Coronary artery (tissue), 2 donors: ENCODE results near the gene CREB5.
"Not testable (repeated sequence)": the region's sequence is repeated elsewhere in the genome, so short reads cannot be mapped to it uniquely, and the experiment has no call there.

Experiments
- DNase-seq: peaks from one replicate; pipeline ENCODE4 v3.0.0-alpha.2; 2017; ENCODE audit warnings: low spot score
- H3K27ac ChIP-seq, 2 donors: fragments of 200-600 bp; sonication (generic); one replicate each; pipeline ENCODE4 v1.5.1; 2016 to 2019
- H3K4me3 ChIP-seq: fragments of 200-600 bp; sonication (generic); 2 replicates; pipeline ENCODE4 v1.5.1; 2016; ENCODE audit warnings: mild to moderate bottlenecking, moderate library complexity
- CTCF ChIP-seq: fragments of 200-600 bp; sonication (generic); IDR thresholded peaks from one replicate; pipeline ENCODE4 v1.5.1; 2019; ENCODE audit warnings: antibody characterized with exemption

Gene CREB5

DNA sequence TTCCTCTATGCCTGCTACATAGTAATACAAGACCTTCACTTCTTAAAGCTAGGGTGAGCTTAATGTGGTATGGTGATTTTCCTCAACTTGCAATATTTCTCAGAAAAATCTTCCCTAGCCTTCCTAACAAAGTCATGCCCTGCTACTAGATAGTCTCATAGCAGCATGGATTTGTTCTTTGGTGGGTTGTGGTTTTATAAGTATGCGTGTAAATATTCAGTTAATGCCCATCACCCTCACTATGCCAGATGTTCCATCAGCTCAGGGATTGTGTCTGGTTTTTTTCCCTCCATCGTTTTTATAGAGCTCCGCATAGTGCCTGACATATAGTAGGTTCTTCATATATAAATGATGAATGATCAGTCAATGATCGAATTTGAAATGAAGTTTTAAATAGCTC is 182.8 kb downstream of the CREB5 start:
- no peak for DNase-seq
- Histone ChIP-seq H3K4me3 (no peak overlapping the region), H3K27ac (no peak overlapping the region)
- TF ChIP-seq CTCF, result no peak

DNA sequence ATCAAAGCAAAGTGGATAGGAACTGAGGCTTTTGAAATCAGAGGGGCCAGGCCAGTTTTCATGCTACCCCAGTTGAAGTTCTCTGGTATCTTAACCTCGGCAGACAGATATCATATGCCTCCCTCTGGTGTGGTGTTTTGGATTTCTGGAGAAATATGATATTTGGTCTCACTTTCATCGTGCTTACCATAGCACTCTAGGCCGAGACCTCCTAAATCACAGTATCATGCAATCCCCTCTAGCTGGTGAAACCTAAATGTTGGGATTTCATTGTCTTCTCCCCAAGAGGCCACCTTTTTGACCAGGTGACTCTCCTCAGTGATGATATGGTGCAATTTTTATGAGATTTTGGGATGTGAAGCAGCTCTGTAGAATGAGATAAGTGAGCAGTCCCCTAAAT is 183.5 kb downstream of the CREB5 start:
- Histone ChIP-seq H3K4me3 (no peak overlapping the region), H3K27ac (no peak overlapping the region)
- TF ChIP-seq CTCF, result no peak
- DNase-seq, result no peak

DNA sequence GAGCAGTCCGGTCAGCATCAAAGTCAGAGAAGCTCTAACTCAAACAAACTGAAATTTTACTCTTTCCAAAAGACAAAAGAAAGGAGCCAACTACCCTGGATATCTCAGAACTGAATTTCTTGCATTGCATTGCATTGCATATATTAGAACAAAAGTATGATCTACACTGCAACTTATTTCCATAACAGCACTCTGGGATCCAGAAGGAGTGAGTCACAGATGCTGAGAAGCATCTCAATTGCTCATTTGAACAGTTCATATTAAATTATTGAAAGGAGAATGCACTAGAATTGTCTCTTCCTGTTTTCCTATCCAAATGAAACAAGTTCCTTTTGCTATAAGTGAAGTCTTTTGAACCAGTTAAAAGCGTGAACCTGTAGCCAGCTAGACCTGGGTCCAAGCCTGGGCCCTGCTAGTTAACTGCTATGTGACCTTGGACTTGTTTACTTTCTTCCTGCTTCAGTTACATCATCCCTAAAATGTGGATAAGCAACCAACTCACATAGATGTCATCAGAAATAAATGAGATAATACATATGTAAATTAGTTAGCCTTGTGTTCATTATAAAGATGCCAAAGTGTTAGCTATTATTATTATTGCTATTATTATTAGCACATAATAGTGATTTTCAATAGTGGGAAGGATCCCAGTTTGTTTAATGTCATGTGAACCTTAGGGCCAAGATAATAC is 184.1 kb downstream of the CREB5 start:
- H3K4me3 ChIP-seq, result no peak overlapping the region
- TF ChIP-seq CTCF, result no peak
- DNase-seq, result no peak
- H3K27ac ChIP-seq, result no peak overlapping the region

GRCh38 chr7:28597284-28597683 is 185.0 kb downstream of the CREB5 start:
- no peak for TF ChIP-seq CTCF
- H3K27ac ChIP-seq, result no peak overlapping the region
- H3K4me3 ChIP-seq, result no peak overlapping the region
- no peak for DNase-seq

GRCh38 chr7:28598037-28598436 is 185.7 kb downstream of the CREB5 start:
- not testable (repeated sequence) for H3K4me3 ChIP-seq, DNase-seq, H3K27ac ChIP-seq

DNA sequence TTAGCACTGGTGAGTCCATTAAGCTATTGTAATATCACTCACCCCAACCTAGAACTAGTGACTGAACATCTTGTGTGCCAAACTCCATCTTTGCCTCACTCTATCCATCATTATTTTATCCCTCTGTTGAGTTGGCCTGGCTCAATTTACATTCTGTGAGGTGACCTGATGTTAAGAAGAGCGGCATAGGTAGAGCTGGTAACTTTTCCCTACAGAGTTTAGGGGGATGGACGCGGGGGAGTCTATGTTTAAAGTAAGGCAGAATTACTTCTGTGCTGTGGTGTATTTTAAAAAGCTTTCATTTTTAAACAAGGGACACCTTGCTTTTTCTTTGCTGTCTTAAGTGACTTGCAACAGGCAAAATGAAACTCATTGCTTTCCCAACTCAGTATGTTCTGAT is 186.3 kb downstream of the CREB5 start:
- TF ChIP-seq CTCF, result no peak
- Histone ChIP-seq H3K27ac (no peak overlapping the region), H3K4me3 (no peak overlapping the region)
- DNase-seq, result no peak

DNA sequence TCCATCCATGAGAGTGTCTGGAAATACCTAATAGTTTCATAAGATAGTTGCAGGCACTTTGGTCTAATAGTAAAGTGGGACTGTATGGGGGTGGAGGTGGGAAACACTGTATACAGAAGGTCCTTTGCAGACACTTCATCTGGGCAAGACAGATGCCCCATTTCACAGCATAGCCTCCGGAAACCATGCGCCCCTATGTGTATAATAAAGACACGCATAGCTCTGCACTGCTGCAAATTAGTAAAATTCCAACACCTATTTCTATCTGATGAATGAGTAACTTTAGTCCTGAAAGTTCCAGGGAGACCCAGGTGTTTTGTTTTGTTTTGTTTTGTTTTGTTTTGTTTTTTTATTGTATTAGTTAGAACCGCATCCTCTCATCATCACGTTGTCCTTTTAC is 187.1 kb downstream of the CREB5 start:
- no peak overlapping the region for H3K4me3 ChIP-seq
- DNase-seq, result no peak
- no peak for TF ChIP-seq CTCF
- H3K27ac ChIP-seq, result no peak overlapping the region
